HL-60 (cell line): Measurements from ENCODE around the gene CNIH3.

Experiments used
- CTCF ChIP-seq: IDR thresholded peaks from one replicate; pipeline ENCODE4 v1.5.1; 2011; ENCODE audit warnings: low read length, control low read depth, inconsistent platforms; ENCODE audit not compliant: insufficient read depth
- GABPA ChIP-seq: IDR thresholded peaks from 2 replicates; pipeline ENCODE4 v1.6.1; 2012; ENCODE audit warnings: low read depth
- POLR2AphosphoS5 ChIP-seq: IDR thresholded peaks from 2 replicates; pipeline ENCODE4 v1.6.1; 2012; ENCODE audit warnings: low read depth
- SPI1 ChIP-seq: IDR thresholded peaks from 2 replicates; pipeline ENCODE4 v1.6.1; 2012; ENCODE audit warnings: low read depth, mild to moderate bottlenecking, borderline replicate concordance

GRCh38 chr1:224770336-224770693, 154.2 kb downstream of the CNIH3 start:
- TF ChIP-seq CTCF = no peak
- TF ChIP-seq POLR2AphosphoS5 = no peak
- no peak for TF ChIP-seq GABPA
- TF ChIP-seq SPI1 = no peak
